Activated CD4-positive, alpha-beta T cell treated with anti-CD3 and anti-CD28 coated beads, Interleukin-2, Interleukin-4, amounts not matched to agents 100 ng/mL and 50 ng/mL, durations not matched to agents 16 hours and 8 hours (primary cell): ENCODE measurements around the gene TBX3.
A peak's percentile ranks its signal among the peaks of the same experiment; 100 is the strongest.

Experiments
- DNase-seq: peaks from one replicate; pipeline ENCODE4 v3.0.0-alpha.2; 2020; ENCODE audit warnings: low spot score

Gene TBX3

GRCh38 chr12:114668151-114668885 lies 15.7 kb downstream of the TBX3 start:
- DNase-seq: peak; percentile 43

- no peak for DNase-seq
Observed at GRCh38 chr12:114667669-114668150, 16.3 kb downstream of the TBX3 start.

GRCh38 chr12:114666746-114667668 lies 17.0 kb downstream of the TBX3 start:
- no peak for DNase-seq

- DNase-seq: no peak
Observed at GRCh38 chr12:114665411-114666260, 18.3 kb downstream of the TBX3 start.

GRCh38 chr12:114664651-114665320 lies 19.2 kb downstream of the TBX3 start:
- DNase-seq: no peak

GRCh38 chr12:114662512-114663177 lies 21.3 kb downstream of the TBX3 start:
- peak; percentile 69 for DNase-seq

GRCh38 chr12:114661245-114661644 lies 22.7 kb downstream of the TBX3 start:
- DNase-seq: no peak

- no peak for DNase-seq
Observed at GRCh38 chr12:114659084-114659483, 24.9 kb downstream of the TBX3 start.

- no peak for DNase-seq
Observed at GRCh38 chr12:114658002-114658441, 26.0 kb downstream of the TBX3 start.

- no peak for DNase-seq
Observed at GRCh38 chr12:114657597-114657920, 26.4 kb downstream of the TBX3 start.

GRCh38 chr12:114656906-114657596 lies 26.9 kb downstream of the TBX3 start:
- no peak for DNase-seq

- no peak for DNase-seq
Observed at GRCh38 chr12:114655934-114656749, 27.8 kb downstream of the TBX3 start.

- DNase-seq: no peak
Observed at GRCh38 chr12:114649585-114649984, 34.4 kb downstream of the TBX3 start.

GRCh38 chr12:114648711-114649110 lies 35.3 kb downstream of the TBX3 start:
- DNase-seq: no peak

- no peak for DNase-seq
Observed at GRCh38 chr12:114638790-114639435, 45.1 kb downstream of the TBX3 start.

GRCh38 chr12:114636723-114637480 lies 47.1 kb downstream of the TBX3 start:
- DNase-seq: no peak

- no peak for DNase-seq
Observed at GRCh38 chr12:114631242-114631641, 52.7 kb downstream of the TBX3 start.

GRCh38 chr12:114628199-114628598 lies 55.8 kb downstream of the TBX3 start:
- DNase-seq: no peak
